Right lung (tissue), 10 donors: ENCODE results near the gene RAB22A. TPM values are rescaled to one million over a fixed set of nuclear protein-coding genes. Genes with fewer than 3 reads are reported as not detected.

Experiments used
- DNase-seq, 2 donors: peaks; one replicate each; pipeline ENCODE4 v3.0.0-alpha.2; 2013
- long read RNA-seq, 8 donors: transcript quantifications; one replicate each; lab custom pipeline, GENCODE V29; 2026
- polyA plus RNA-seq, 5 donors: library from polyadenylated mRNA; unstranded; fragments of 120-200 nt; gene quantifications; one replicate each; pipeline versions ENCODE4 v1.2.1 to v1.2.3, GENCODE V29; 2013; ENCODE audit warnings: inconsistent platforms in 1 of 5, low replicate concordance in 1 of 5; ENCODE audit not compliant: insufficient read length in 5 of 5, insufficient read depth in 1 of 5

RAB22A gene
- 10 to 100 TPM; 14.5 to 20.0 (median 18.5) TPM for polyA plus RNA-seq
- long read RNA-seq, donor 1, full-length matches to known transcripts = 17 of 36 reads
- long read RNA-seq, donor 1, partial matches to known transcripts = 19 of 36 reads
- long read RNA-seq, donor 1, other reads (novel, unspliced or antisense) = 0 of 36 reads
- long read RNA-seq, donor 2, full-length matches to known transcripts = 7 of 7 reads
- long read RNA-seq, donor 2, partial matches to known transcripts = 0 of 7 reads
- long read RNA-seq, donor 2, other reads (novel, unspliced or antisense) = 0 of 7 reads
- long read RNA-seq, donor 3, full-length matches to known transcripts = 9 of 25 reads
- long read RNA-seq, donor 3, partial matches to known transcripts = 16 of 25 reads
- long read RNA-seq, donor 3, other reads (novel, unspliced or antisense) = 0 of 25 reads
- long read RNA-seq, donor 4, full-length matches to known transcripts = 4 of 15 reads
- long read RNA-seq, donor 4, partial matches to known transcripts = 11 of 15 reads
- long read RNA-seq, donor 4, other reads (novel, unspliced or antisense) = 0 of 15 reads
- long read RNA-seq, donor 5, full-length matches to known transcripts = 8 of 34 reads
- long read RNA-seq, donor 5, partial matches to known transcripts = 26 of 34 reads
- long read RNA-seq, donor 5, other reads (novel, unspliced or antisense) = 0 of 34 reads
- long read RNA-seq, donor 6, full-length matches to known transcripts = 8 of 8 reads
- long read RNA-seq, donor 6, partial matches to known transcripts = 0 of 8 reads
- long read RNA-seq, donor 6, other reads (novel, unspliced or antisense) = 0 of 8 reads
- long read RNA-seq, donor 7, full-length matches to known transcripts = 8 of 54 reads
- long read RNA-seq, donor 7, partial matches to known transcripts = 46 of 54 reads
- long read RNA-seq, donor 7, other reads (novel, unspliced or antisense) = 0 of 54 reads
- long read RNA-seq, donor 8, full-length matches to known transcripts = 3 of 3 reads
- long read RNA-seq, donor 8, partial matches to known transcripts = 0 of 3 reads
- long read RNA-seq, donor 8, other reads (novel, unspliced or antisense) = 0 of 3 reads

- peak; percentile 67 to 76 for DNase-seq
Measured at GRCh38 chr20:58309591-58310290, at the start of gene RAB22A. TSS of gene RAB22A (plus strand) at chr20:58309715. CDS start at chr20:58309977, 262 bp downstream.

- no peak for DNase-seq
Measured at GRCh38 chr20:58260006-58260405, 49.5 kb upstream of the RAB22A start.

GRCh38 chr20:58261660-58262059 lies 47.9 kb upstream of the RAB22A start:
- DNase-seq = no peak

- DNase-seq = no peak
Measured at GRCh38 chr20:58264271-58264670, 45.2 kb upstream of the RAB22A start.

- DNase-seq = no peak
Measured at GRCh38 chr20:58267389-58268215, 41.9 kb upstream of the RAB22A start.

- no peak for DNase-seq
Measured at GRCh38 chr20:58268421-58268821, 41.1 kb upstream of the RAB22A start.

GRCh38 chr20:58268936-58269619 lies 40.4 kb upstream of the RAB22A start:
- no peak for DNase-seq

- DNase-seq = peak in 1 of 2 donors; percentile 40
Measured at GRCh38 chr20:58271606-58272351, 37.7 kb upstream of the RAB22A start.

- no peak for DNase-seq
Measured at GRCh38 chr20:58274384-58274783, 35.1 kb upstream of the RAB22A start.

GRCh38 chr20:58277107-58277506 lies 32.4 kb upstream of the RAB22A start:
- DNase-seq = no peak

- DNase-seq = no peak
Measured at GRCh38 chr20:58277578-58278472, 31.7 kb upstream of the RAB22A start.

GRCh38 chr20:58286729-58287128 lies 22.8 kb upstream of the RAB22A start:
- no peak for DNase-seq

GRCh38 chr20:58287638-58288037 lies 21.9 kb upstream of the RAB22A start:
- DNase-seq = no peak

- DNase-seq = no peak
Measured at GRCh38 chr20:58289143-58289542, 20.4 kb upstream of the RAB22A start.

- no peak for DNase-seq
Measured at GRCh38 chr20:58293453-58293852, 16.1 kb upstream of the RAB22A start.

GRCh38 chr20:58294497-58295455 lies 14.7 kb upstream of the RAB22A start:
- no peak for DNase-seq
